WERI-Rb-1 (cell line): ENCODE results near the gene GRIK1.

Experiments
- DNase-seq: peaks from one replicate; pipeline ENCODE4 v3.0.0-alpha.2; 2020
- H3K27ac ChIP-seq: fragments of 250-450 bp; sonication (Bioruptor Pico); 2 replicates; pipeline ENCODE4 v1.5.1; 2020; ENCODE audit warnings: mild to moderate bottlenecking, moderate library complexity
- H3K27me3 ChIP-seq: fragments of 250-450 bp; sonication (Bioruptor Pico); 2 replicates; pipeline ENCODE4 v1.5.1; 2021; ENCODE audit warnings: mild to moderate bottlenecking, low read depth, moderate library complexity; ENCODE audit not compliant: insufficient read depth, severe bottlenecking
- H3K36me3 ChIP-seq: fragments of 250-450 bp; sonication (Bioruptor Pico); 2 replicates; pipeline ENCODE4 v1.5.1; 2020; ENCODE audit warnings: mild to moderate bottlenecking, moderate library complexity
- H3K4me3 ChIP-seq: 2 replicates; pipeline ENCODE4 v1.5.1; 2011; ENCODE audit warnings: low read depth, mild to moderate bottlenecking, control low read depth, low read length
- H3K9me3 ChIP-seq: fragments of 250-450 bp; sonication (Bioruptor Pico); 2 replicates; pipeline ENCODE4 v1.5.1; 2021; ENCODE audit warnings: mild to moderate bottlenecking, moderate library complexity; ENCODE audit not compliant: severe bottlenecking
- CTCF ChIP-seq: IDR thresholded peaks from 2 replicates; pipeline ENCODE4 v1.5.1; 2011; ENCODE audit warnings: low read depth, mild to moderate bottlenecking, control low read depth, inconsistent platforms, low read length

GRIK1 gene

GRCh38 chr21:29939104-29939923, 482 bp downstream of the GRIK1 start:
- peaks cover 3% of the 10 kb centered on the region for H3K27me3 ChIP-seq
- TF ChIP-seq CTCF = no peak
- peak; percentile 65 for DNase-seq
- peak overlapping the region; percentile 76 for H3K4me3 ChIP-seq
- H3K9me3 ChIP-seq = no peaks in the 10 kb centered on the region
- H3K27ac ChIP-seq = no peak overlapping the region
- no peaks in the 10 kb centered on the region for H3K36me3 ChIP-seq

- no peak for DNase-seq
- no peaks in the 10 kb centered on the region for H3K36me3 ChIP-seq
- peaks cover 3% of the 10 kb centered on the region for H3K27me3 ChIP-seq
- no peak overlapping the region for H3K27ac ChIP-seq
- no peak for TF ChIP-seq CTCF
- peak overlapping the region; percentile 76 for H3K4me3 ChIP-seq
- H3K9me3 ChIP-seq = no peaks in the 10 kb centered on the region
These were observed 1.1 kb downstream of the GRIK1 start for GRCh38 chr21:29938776-29939103.

GRCh38 chr21:29933088-29933487, 6.7 kb downstream of the GRIK1 start:
- H3K9me3 ChIP-seq = no peaks in the 10 kb centered on the region
- DNase-seq = no peak
- no peaks in the 10 kb centered on the region for H3K27me3 ChIP-seq
- no peaks in the 10 kb centered on the region for H3K36me3 ChIP-seq
- H3K4me3 ChIP-seq = no peak overlapping the region
- no peak for TF ChIP-seq CTCF
- H3K27ac ChIP-seq = no peak overlapping the region

GRCh38 chr21:29928537-29928936, 11.3 kb downstream of the GRIK1 start:
- Histone ChIP-seq H3K4me3 (no peak overlapping the region), H3K36me3 (no peaks in the 10 kb centered on the region), H3K27me3 (no peaks in the 10 kb centered on the region), H3K27ac (no peak overlapping the region), H3K9me3 (no peaks in the 10 kb centered on the region)
- TF ChIP-seq CTCF = no peak
- DNase-seq = peak; percentile 14

- no peaks in the 10 kb centered on the region for H3K27me3 ChIP-seq
- TF ChIP-seq CTCF = no peak
- no peak overlapping the region for H3K4me3 ChIP-seq
- H3K9me3 ChIP-seq = no peaks in the 10 kb centered on the region
- DNase-seq = no peak
- no peak overlapping the region for H3K27ac ChIP-seq
- H3K36me3 ChIP-seq = no peaks in the 10 kb centered on the region
These were observed 18.9 kb downstream of the GRIK1 start for GRCh38 chr21:29920938-29921337.

GRCh38 chr21:29914326-29914725, 25.5 kb downstream of the GRIK1 start:
- no peaks in the 10 kb centered on the region for H3K9me3 ChIP-seq
- H3K36me3 ChIP-seq = no peaks in the 10 kb centered on the region
- H3K27ac ChIP-seq = no peak overlapping the region
- DNase-seq = no peak
- no peak for TF ChIP-seq CTCF
- no peak overlapping the region for H3K4me3 ChIP-seq
- H3K27me3 ChIP-seq = no peaks in the 10 kb centered on the region
